Gastrocnemius medialis (tissue), 4 donors: Measurements from ENCODE around the gene HS3ST4.

Experiments
- POLR2A ChIP-seq, 2 donors: fragments of 450-650 bp; IDR thresholded peaks; one replicate each; pipeline ENCODE4 v1.6.1; 2017; ENCODE audit warnings: antibody characterized with exemption in 2 of 2, mild to moderate bottlenecking in 2 of 2, moderate library complexity in 2 of 2
- TF ChIP-seq, protein P1 (sequence below), 5 experiments: fragments of 450-650 bp in 3 of 5; fragments of 200-600 bp in 2 of 5; sonication (generic) in 2 of 5; IDR thresholded peaks in 4 of 5; conservative IDR thresholded peaks in 1 of 5; 1 replicate in 4 of 5; 2 replicates in 1 of 5; pipeline ENCODE4 v1.5.1; 2016 to 2019; ENCODE audit warnings: antibody characterized with exemption in 5 of 5, mild to moderate bottlenecking in 3 of 5, moderate library complexity in 3 of 5

DNA sequence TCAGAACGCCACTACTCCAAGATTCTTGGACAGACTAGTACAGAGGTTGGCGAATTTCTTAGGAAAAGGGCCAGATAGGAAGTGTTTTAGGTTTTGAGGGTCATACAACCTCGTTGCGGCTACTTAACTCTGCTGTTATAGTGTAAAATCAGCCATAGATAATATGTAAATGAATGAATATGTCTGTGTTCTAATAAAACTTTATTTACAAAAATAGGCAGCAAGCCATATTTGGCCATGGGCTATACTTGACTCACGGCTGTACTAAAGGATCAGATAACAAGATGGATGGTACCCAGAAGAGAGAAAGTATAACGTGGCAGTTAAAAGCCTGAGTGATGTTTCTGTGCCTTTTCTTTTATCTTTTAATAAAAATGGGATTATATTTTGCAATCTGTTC, 125.5 kb downstream of the HS3ST4 start:
- TF ChIP-seq, protein P1, sequence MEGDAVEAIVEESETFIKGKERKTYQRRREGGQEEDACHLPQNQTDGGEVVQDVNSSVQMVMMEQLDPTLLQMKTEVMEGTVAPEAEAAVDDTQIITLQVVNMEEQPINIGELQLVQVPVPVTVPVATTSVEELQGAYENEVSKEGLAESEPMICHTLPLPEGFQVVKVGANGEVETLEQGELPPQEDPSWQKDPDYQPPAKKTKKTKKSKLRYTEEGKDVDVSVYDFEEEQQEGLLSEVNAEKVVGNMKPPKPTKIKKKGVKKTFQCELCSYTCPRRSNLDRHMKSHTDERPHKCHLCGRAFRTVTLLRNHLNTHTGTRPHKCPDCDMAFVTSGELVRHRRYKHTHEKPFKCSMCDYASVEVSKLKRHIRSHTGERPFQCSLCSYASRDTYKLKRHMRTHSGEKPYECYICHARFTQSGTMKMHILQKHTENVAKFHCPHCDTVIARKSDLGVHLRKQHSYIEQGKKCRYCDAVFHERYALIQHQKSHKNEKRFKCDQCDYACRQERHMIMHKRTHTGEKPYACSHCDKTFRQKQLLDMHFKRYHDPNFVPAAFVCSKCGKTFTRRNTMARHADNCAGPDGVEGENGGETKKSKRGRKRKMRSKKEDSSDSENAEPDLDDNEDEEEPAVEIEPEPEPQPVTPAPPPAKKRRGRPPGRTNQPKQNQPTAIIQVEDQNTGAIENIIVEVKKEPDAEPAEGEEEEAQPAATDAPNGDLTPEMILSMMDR (IDR thresholded peaks at IDR 0.05 in 4 of 5, conservative IDR thresholded peaks at IDR 0.05 in 1 of 5): no peak
- no peak for TF ChIP-seq POLR2A (IDR thresholded peaks at IDR 0.05)
